ENCODE data around the gene MYCBP2.

MYCBP2 gene

GRCh38 chr13:77333594-77333993, 6.7 kb upstream of the MYCBP2 start:
- H3K36me3 ChIP-seq (ENCODE audit: low read depth), result no peaks in the 10 kb centered on the region
- no peaks in the 10 kb centered on the region for H3K9me3 ChIP-seq (ENCODE audit: severe bottlenecking)
- no peaks in the 10 kb centered on the region for H3K4me1 ChIP-seq (ENCODE audit: insufficient read depth, poor library complexity, severe bottlenecking)
- H3K4me3 ChIP-seq (ENCODE audit: severe bottlenecking), result no peak overlapping the region
- H3K27ac ChIP-seq (ENCODE audit: poor library complexity, severe bottlenecking), result no peak overlapping the region
- TF ChIP-seq, protein P1, sequence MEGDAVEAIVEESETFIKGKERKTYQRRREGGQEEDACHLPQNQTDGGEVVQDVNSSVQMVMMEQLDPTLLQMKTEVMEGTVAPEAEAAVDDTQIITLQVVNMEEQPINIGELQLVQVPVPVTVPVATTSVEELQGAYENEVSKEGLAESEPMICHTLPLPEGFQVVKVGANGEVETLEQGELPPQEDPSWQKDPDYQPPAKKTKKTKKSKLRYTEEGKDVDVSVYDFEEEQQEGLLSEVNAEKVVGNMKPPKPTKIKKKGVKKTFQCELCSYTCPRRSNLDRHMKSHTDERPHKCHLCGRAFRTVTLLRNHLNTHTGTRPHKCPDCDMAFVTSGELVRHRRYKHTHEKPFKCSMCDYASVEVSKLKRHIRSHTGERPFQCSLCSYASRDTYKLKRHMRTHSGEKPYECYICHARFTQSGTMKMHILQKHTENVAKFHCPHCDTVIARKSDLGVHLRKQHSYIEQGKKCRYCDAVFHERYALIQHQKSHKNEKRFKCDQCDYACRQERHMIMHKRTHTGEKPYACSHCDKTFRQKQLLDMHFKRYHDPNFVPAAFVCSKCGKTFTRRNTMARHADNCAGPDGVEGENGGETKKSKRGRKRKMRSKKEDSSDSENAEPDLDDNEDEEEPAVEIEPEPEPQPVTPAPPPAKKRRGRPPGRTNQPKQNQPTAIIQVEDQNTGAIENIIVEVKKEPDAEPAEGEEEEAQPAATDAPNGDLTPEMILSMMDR (IDR thresholded peaks at IDR 0.05; ENCODE audit: poor library complexity, severe bottlenecking), result no peak
- H3K27me3 ChIP-seq (ENCODE audit: insufficient read depth, poor library complexity, severe bottlenecking), result no peaks in the 10 kb centered on the region
- ATAC-seq (ENCODE audit: low read depth), result no peak
- no peak for DNase-seq (ENCODE audit: low spot score)

GRCh38 chr13:77331421-77331820, 4.5 kb upstream of the MYCBP2 start:
- H3K36me3 ChIP-seq (ENCODE audit: low read depth), result no peaks in the 10 kb centered on the region

DNA sequence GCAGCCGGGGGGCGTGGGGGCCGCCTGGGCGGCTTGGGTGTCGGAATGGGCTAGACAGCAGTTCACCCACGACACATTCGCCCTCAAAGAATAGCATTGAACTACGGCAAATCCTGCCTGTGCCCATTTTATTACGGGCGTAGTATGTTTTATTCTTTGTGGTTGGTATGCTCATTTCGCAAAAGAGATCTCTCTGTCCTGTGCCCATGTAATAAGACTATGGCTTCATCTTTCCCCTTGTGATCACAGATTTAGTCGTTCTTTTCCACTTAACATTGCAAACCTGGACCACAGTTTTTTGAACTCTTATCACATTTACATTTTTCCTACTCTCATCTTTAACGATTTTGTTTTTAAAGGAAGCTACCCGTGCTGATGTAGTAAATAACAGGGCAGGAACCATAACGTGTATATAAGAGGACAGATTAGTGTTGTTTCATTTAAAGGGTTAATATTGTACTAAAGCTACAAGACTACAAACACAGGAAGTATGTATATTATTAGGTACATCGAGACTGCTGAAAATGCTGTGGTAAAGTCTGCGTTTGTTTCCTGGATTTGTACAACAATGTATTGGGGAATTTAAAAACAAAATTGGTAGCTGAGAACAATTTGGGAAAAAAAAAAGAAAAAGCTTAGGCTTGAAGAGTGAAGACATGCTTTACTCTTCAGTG, 3.2 kb upstream of the MYCBP2 start:
- DNase-seq (ENCODE audit: low spot score) (no peak), ATAC-seq (ENCODE audit: low read depth) (peak; percentile 1; the same call in 1 of the 3 replicates)
- Histone ChIP-seq H3K36me3 (ENCODE audit: low read depth) (no peaks in the 10 kb centered on the region), H3K27ac (ENCODE audit: poor library complexity, severe bottlenecking) (peak overlapping the region; percentile 72), H3K9me3 (ENCODE audit: severe bottlenecking) (no peaks in the 10 kb centered on the region), H3K4me3 (ENCODE audit: severe bottlenecking) (peak overlapping the region; percentile 51), H3K4me1 (ENCODE audit: insufficient read depth, poor library complexity, severe bottlenecking) (peaks cover 7% of the 10 kb centered on the region), H3K27me3 (ENCODE audit: insufficient read depth, poor library complexity, severe bottlenecking) (no peaks in the 10 kb centered on the region)
- TF ChIP-seq, protein P1 (IDR thresholded peaks at IDR 0.05; ENCODE audit: poor library complexity, severe bottlenecking), result no peak

More at GRCh38 chr13:77331421-77331820, 4.5 kb upstream of the MYCBP2 start:
- Histone ChIP-seq H3K4me1 (ENCODE audit: insufficient read depth, poor library complexity, severe bottlenecking) (peaks cover 7% of the 10 kb centered on the region), H3K9me3 (ENCODE audit: severe bottlenecking) (no peaks in the 10 kb centered on the region), H3K27me3 (ENCODE audit: insufficient read depth, poor library complexity, severe bottlenecking) (no peaks in the 10 kb centered on the region), H3K4me3 (ENCODE audit: severe bottlenecking) (no peak overlapping the region), H3K27ac (ENCODE audit: poor library complexity, severe bottlenecking) (no peak overlapping the region)
- TF ChIP-seq, protein P1 (IDR thresholded peaks at IDR 0.05; ENCODE audit: poor library complexity, severe bottlenecking), result no peak
- ATAC-seq (ENCODE audit: low read depth) (no peak), DNase-seq (ENCODE audit: low spot score) (no peak)

GRCh38 chr13:77329133-77329910, 2.4 kb upstream of the MYCBP2 start:
- no peaks in the 10 kb centered on the region for H3K27me3 ChIP-seq (ENCODE audit: insufficient read depth, poor library complexity, severe bottlenecking)
- peaks cover 11% of the 10 kb centered on the region for H3K4me1 ChIP-seq (ENCODE audit: insufficient read depth, poor library complexity, severe bottlenecking)
- no peaks in the 10 kb centered on the region for H3K36me3 ChIP-seq (ENCODE audit: low read depth)
- DNase-seq (ENCODE audit: low spot score) (peak; percentile 59), ATAC-seq (ENCODE audit: low read depth) (peak; percentile 49)
- H3K9me3 ChIP-seq (ENCODE audit: severe bottlenecking), result no peaks in the 10 kb centered on the region
- H3K4me3 ChIP-seq (ENCODE audit: severe bottlenecking), result peak overlapping the region; percentile 51
- TF ChIP-seq, protein P1 (IDR thresholded peaks at IDR 0.05; ENCODE audit: poor library complexity, severe bottlenecking), result no peak
- H3K27ac ChIP-seq (ENCODE audit: poor library complexity, severe bottlenecking), result peak overlapping the region; percentile 72

GRCh38 chr13:77328819-77329132, 1.9 kb upstream of the MYCBP2 start:
- TF ChIP-seq, protein P1 (IDR thresholded peaks at IDR 0.05; ENCODE audit: poor library complexity, severe bottlenecking), result no peak
- ATAC-seq (ENCODE audit: low read depth) (no peak), DNase-seq (ENCODE audit: low spot score) (no peak)
- H3K27ac ChIP-seq (ENCODE audit: poor library complexity, severe bottlenecking), result peak overlapping the region; percentile 72
- H3K27me3 ChIP-seq (ENCODE audit: insufficient read depth, poor library complexity, severe bottlenecking), result no peaks in the 10 kb centered on the region
- H3K4me1 ChIP-seq (ENCODE audit: insufficient read depth, poor library complexity, severe bottlenecking), result peaks cover 11% of the 10 kb centered on the region
- no peaks in the 10 kb centered on the region for H3K36me3 ChIP-seq (ENCODE audit: low read depth)
- H3K9me3 ChIP-seq (ENCODE audit: severe bottlenecking), result no peaks in the 10 kb centered on the region
- peak overlapping the region; percentile 51 for H3K4me3 ChIP-seq (ENCODE audit: severe bottlenecking)
